ENCODE measurements around the gene ARFIP1. TPM values are rescaled to one million over a fixed set of nuclear protein-coding genes. Genes with fewer than 3 reads are reported as not detected.
A peak's percentile ranks its signal among the peaks of the same experiment; 100 is the strongest.

ARFIP1 gene
- total RNA-seq, 1 donor from 2014 or later, result 14.3 TPM

GRCh38 chr4:152949930-152950329, 170.2 kb downstream of the ARFIP1 start:
- no peak for DNase-seq
- intact Hi-C loops (cut with micrococcal nuclease), result no loop called here
- no peak for ATAC-seq

GRCh38 chr4:152950402-152951274, 170.9 kb downstream of the ARFIP1 start:
- DNase-seq (no peak), ATAC-seq (no peak)
- intact Hi-C loops (cut with micrococcal nuclease), result no loop called here

- intact Hi-C loops (cut with micrococcal nuclease), result no loop called here
- ATAC-seq (no peak), DNase-seq (no peak)
Measured at GRCh38 chr4:152951348-152951747, 171.6 kb downstream of the ARFIP1 start.

- no peak for ATAC-seq
- DNase-seq, result no peak
- intact Hi-C loops (cut with micrococcal nuclease), result no loop called here
Measured at GRCh38 chr4:152953514-152953913, 173.8 kb downstream of the ARFIP1 start.

- no peak for DNase-seq
- no peak for ATAC-seq
- intact Hi-C loops (cut with micrococcal nuclease), result no loop called here
Measured at GRCh38 chr4:152954741-152955140, 175.0 kb downstream of the ARFIP1 start.

GRCh38 chr4:152956147-152956546, 176.4 kb downstream of the ARFIP1 start:
- intact Hi-C loops (cut with micrococcal nuclease), result no loop called here
- DNase-seq, result no peak
- ATAC-seq, result no peak

- intact Hi-C loops (cut with micrococcal nuclease), result no loop called here
- ATAC-seq (peak; percentile 20), DNase-seq (no peak)
Measured at GRCh38 chr4:152956650-152957436, 177.1 kb downstream of the ARFIP1 start.

- ATAC-seq, result peak; percentile 95
- peak; percentile 72 for DNase-seq
- intact Hi-C loops (cut with micrococcal nuclease), result no loop called here
Measured at GRCh38 chr4:152957437-152958171, 177.8 kb downstream of the ARFIP1 start.

- no peak for ATAC-seq
- intact Hi-C loops (cut with micrococcal nuclease), result no loop called here
Measured at GRCh38 chr4:152959080-152959479, 179.3 kb downstream of the ARFIP1 start.

GRCh38 chr4:152960082-152960481, 180.3 kb downstream of the ARFIP1 start:
- intact Hi-C loops (cut with micrococcal nuclease), result no loop called here
- ATAC-seq, result no peak
- no peak for DNase-seq

More at GRCh38 chr4:152959080-152959479, 179.3 kb downstream of the ARFIP1 start:
- no peak for DNase-seq

GRCh38 chr4:152961014-152961772, 181.4 kb downstream of the ARFIP1 start:
- ATAC-seq (no peak), DNase-seq (no peak)
- intact Hi-C loops (cut with micrococcal nuclease), result no loop called here

- ATAC-seq, result no peak
- DNase-seq, result no peak
- intact Hi-C loops (cut with micrococcal nuclease), result no loop called here
Measured at GRCh38 chr4:152961773-152962115, 182.0 kb downstream of the ARFIP1 start.

Other genes starting within 250 kb of the ARFIP1 start
- gene FBXW7, start 243.9 kb upstream of the ARFIP1 start, total RNA-seq, result 59.4 TPM
- 3.3 TPM for gene TMEM154, start 100.0 kb upstream of the ARFIP1 start, total RNA-seq
- 0.10 TPM for gene TIGD4, start 224 bp upstream of the ARFIP1 start, total RNA-seq
- 0.35 TPM for gene FHDC1, start 156.4 kb downstream of the ARFIP1 start, total RNA-seq

Data from left ventricle myocardium superior (tissue), 1 donor.